HG02885 (cell line): ENCODE data around the gene USP24.
"Not testable (repeated sequence)": the region's sequence is repeated elsewhere in the genome, so short reads cannot be mapped to it uniquely, and the experiment has no call there.

Experiments used
- ATAC-seq: cut with Tn5 transposase; IDR thresholded peaks from one replicate; pipeline ENCODE4 v1.9.1; 2021; ENCODE audit warnings: mild to moderate bottlenecking; ENCODE audit not compliant: unreplicated experiment, poor library complexity

Gene USP24

GRCh38 chr1:55200667-55201066, 14.5 kb downstream of the USP24 start:
- no peak for ATAC-seq

- not testable (repeated sequence) for ATAC-seq
Observed at GRCh38 chr1:55199735-55200134, 15.4 kb downstream of the USP24 start.

- no peak for ATAC-seq
Observed at GRCh38 chr1:55198044-55198443, 17.1 kb downstream of the USP24 start.

- no peak for ATAC-seq
Observed at GRCh38 chr1:55197099-55197498, 18.1 kb downstream of the USP24 start.

DNA sequence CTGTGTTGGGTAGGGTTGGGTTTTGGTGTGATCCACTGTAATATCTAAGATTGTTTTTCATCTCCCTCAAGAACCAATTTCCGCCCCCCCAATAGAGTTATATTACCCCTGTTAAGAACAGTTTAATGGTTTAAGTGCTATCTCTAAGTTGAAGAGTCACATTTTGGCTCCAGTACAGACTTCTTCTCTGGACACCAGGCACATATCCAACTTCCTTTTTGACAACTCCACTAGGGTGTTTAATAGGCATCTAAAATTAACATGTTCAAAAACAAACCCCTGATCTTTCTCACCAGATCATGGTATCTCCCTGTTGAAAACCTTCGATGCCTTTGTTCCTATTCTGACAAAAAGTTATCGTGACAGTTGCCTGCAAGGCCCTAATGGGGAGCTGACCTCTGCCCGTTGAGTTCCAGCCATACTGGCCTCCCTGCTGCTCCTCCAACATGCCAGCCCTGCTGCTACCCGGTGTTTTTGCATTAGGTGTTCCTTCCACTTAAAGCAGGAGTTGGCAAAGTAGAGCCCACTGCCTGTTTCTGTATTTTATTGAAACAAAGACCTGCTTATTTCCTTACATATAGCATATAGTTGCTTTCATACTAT, 18.6 kb downstream of the USP24 start:
- ATAC-seq: no peak

DNA sequence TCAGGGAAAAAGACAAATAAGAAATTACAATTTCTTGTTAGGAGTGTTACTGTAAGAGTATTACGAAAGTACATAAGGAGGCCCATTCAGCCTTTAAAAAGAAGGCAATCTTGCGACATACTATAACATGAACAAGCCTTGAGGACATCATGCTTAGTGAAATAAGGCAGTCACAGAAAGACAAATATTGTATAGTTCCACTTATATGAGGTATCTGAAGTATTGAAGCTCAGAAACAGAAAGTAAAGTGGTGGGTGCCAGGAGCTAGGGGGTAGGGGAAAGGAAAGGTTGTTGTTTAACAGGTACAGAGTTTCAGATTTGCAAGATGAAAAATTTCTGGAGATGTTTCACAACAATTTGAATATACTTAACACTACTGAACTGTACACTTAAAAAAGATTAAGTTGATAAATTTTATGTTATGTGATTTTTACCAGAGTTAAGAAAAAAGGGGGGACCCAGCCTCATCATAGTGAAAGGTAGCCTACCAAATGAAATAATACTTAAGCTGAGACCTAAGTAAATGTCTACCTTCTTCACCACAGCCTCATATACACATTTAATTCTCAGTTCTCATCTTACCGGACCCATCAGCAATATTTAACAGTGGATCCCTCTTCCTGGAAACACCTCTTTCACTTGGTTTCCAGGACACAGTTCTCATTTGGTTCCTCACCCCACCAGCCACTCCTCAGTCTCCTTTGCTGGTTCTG, 19.5 kb downstream of the USP24 start:
- ATAC-seq: no peak

DNA sequence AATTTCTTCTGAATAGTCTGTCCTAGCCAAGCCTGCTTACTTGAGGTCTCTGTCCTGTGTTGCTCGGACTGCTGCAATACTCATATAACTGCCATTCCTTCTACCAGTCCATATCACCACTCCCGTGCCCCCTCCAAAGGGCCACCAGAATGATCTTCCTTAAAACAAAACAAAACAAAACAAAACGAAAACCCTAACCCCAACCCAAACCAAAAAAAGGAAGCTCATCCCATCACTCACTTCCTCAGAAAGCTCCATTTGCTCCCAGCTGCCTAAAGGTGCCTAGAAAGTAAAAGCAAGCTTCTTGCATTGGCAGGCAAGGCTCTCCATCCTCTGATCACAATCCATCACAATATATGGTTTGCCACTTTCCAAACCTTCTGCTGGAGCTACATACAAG, 20.3 kb downstream of the USP24 start:
- ATAC-seq: no peak

- no peak for ATAC-seq
Observed at GRCh38 chr1:55192093-55192492, 23.1 kb downstream of the USP24 start.

- not testable (repeated sequence) for ATAC-seq
Observed at GRCh38 chr1:55191219-55191952, 23.8 kb downstream of the USP24 start.

- ATAC-seq: no peak
Observed at GRCh38 chr1:55190109-55190508, 25.1 kb downstream of the USP24 start.

DNA sequence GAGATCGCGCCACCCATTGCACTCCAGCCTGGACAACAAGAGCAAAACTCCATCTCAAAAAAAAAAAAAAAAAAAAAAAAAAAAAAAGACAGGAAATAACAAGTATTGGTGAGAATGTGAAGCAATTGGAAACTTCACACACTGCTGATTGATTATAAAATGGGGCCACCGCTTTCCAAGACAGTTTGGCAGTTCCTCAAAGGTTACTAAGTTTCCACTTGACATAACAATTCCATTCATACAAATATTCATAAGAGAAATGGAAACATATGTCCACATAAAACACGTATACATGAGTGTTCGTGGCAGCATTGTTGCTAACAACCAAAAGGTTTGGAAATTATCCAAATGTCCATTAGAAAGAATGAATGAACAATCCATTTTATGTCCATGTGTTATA, 26.3 kb downstream of the USP24 start:
- ATAC-seq: no peak

GRCh38 chr1:55185832-55186231, 29.3 kb downstream of the USP24 start:
- no peak for ATAC-seq

DNA sequence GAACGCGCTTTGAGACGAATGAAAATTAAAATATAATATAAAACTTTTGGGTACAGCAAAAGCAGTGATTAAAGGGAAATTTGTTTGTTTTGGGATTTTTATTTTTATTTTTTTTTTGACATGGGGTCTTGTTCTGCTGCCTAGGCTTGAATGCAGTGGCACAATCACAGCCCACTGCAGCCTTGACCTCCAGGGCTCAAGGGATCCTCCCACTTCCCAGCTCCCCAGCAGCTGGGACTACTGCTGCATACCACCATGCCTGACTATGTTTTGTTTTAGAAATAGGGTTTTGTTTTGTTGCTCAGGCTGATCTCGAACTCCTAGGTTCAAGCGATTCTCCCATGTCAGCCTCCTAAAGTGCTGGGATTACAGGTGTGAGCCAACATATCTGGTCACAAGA, 30.3 kb downstream of the USP24 start:
- ATAC-seq: no peak

DNA sequence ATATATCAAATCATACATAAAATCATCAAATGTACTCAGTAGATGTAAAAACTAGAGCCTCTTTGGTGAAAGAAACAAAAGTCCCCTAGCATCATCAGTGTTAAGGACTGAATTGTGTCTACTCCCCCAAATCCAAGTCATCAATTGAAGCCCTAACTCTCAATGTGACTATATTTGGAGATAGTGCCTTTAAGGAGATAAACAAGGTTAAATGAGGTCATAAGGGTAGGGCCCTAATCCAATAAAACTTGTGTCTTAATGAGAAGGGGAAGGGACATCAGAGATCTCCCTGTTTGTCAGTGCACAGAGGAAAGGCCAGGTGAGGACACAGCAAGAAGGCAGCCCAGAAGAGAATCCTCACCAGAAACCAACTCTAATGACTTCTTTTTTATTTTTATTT, 33.5 kb downstream of the USP24 start:
- no peak for ATAC-seq

DNA sequence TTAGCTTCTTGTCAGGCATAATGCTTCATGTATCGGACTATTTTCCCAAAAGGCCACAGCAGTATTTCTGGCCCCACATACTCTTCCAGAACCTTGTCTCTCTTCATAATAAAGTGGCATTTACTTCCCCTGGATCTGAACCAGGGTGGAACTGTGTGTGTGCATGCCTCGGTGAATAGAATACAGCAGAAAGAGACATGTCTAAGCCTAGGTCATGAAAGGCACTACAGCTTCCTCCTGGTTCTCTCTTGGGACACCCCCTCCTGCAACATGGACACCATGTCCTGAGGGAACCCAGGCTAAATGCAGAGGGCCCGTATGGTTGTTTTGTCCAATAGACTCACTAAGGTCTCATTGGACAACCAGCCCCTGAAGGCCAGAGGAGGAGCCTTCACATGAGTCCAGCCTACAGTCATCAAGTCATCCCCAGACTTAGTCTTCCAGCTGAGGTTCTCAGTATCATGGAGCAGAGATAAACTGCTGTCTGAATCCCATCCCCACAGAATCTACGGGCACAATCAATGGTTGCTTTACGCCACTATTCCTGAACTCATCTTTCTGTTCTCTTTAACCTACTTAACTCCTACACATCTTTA, 35.0 kb downstream of the USP24 start:
- ATAC-seq: no peak

DNA sequence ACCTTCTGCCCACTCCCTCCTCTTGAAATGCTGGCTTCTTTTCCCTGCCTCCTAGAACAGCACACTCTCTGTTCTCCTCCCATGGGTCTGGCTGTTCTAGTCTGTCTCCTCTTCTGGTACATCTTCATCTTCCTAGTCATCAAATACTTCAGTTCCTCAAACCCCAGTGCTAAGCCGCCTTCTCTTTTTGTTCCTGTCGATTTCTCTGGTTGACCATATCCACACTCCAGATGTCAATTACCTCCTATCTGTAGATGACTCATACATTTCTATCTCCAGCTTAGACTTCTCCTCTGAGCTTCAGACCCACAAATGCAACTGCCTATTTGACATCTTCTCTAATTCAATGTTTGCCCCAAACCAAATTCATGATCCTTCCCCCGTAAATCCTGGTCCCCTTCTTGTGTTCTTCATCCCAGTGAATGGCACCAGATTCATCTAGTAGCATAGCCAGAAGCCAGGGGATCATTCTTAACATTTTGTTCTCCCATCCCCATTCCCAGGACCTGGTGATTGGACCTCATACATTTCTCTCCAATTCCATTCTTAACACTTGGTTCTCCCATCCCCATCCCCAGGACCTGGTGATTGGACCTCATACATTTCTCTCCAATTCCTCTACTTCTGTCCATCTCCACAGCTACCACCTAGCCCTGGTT, 35.9 kb downstream of the USP24 start:
- ATAC-seq: no peak

- no peak for ATAC-seq
Observed at GRCh38 chr1:55172687-55173086, 42.5 kb downstream of the USP24 start.

DNA sequence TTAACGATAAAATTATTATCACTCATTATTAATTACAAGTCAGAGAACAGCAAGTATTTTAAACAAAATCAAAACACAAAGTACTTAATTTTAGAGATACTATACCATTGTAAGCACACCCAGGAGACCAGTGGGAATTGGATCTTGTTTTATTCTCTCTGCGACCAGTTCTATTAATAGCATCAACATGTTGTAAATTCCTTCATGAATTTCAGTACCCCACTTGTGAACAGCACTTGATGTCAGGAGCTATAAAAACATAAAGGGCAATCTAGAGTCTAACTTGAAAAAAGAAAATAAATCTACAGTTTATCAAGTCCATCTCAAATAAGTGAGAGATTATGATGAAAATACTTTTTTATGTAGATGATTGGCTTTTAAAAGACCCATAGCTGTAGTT, 42.9 kb downstream of the USP24 start:
- no peak for ATAC-seq

DNA sequence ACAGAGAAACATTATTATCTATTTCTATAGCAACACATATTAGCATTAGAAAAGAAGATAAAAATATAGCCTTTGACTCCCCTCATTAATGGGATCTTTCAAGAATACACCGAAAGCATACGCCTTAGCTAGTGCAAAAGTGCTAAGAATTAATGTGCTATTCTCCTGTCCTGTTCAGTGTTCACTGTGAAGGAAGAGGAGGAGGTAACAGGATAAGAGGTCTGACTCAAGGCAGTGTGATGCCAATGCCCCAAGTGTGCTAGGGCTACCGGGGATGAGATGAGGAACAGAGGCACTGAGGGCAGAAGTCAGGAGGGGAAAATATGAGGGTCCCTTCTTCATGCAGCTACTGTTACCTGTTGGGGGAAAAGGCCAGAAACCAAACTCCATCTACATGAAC, 43.5 kb downstream of the USP24 start:
- no peak for ATAC-seq

DNA sequence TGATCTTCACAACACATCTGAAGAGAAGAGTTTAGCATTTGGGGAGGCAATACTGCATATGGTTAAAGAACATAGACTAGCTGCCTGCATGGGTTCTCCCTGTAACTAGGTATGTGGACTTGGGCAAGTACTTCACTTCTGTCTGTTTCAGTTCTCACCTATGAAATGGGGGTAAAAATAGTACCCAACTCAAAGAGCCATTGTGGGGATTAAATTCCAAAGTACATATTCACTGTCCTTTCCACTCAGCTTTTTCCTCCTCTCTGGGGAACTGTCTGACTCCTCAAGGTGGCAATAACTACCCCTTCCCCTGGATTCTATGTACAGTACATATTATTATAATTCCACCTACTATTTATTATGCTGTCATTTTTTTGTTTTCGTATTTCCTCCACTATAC, 44.7 kb downstream of the USP24 start:
- ATAC-seq: no peak

DNA sequence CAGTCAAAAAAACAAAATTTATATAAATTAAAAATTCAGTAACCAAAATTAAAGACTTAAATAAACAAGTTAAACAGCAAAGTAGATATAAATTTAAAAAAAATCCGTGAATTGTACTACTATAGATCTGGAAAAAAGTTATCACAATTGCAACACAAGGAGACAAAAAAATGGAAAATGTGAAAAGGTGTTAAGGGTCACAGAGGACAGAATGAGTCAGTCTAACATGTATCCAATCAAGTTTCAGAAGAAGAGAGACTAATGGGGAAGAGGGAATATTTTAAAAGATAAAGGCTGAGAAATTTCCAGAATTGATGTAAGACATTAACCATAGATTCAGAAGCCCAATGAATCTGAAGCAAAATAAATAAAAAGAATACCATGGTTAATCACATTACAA, 46.0 kb downstream of the USP24 start:
- no peak for ATAC-seq
